ENCODE measurements around the gene CEP85. TPM values are rescaled to one million over a fixed set of nuclear protein-coding genes. Genes with fewer than 3 reads are reported as not detected.
A peak's percentile ranks its signal among the peaks of the same experiment; 100 is the strongest.

CEP85 gene
- total RNA-seq, 1 donor from 2014 or later, result 37.1 TPM

DNA sequence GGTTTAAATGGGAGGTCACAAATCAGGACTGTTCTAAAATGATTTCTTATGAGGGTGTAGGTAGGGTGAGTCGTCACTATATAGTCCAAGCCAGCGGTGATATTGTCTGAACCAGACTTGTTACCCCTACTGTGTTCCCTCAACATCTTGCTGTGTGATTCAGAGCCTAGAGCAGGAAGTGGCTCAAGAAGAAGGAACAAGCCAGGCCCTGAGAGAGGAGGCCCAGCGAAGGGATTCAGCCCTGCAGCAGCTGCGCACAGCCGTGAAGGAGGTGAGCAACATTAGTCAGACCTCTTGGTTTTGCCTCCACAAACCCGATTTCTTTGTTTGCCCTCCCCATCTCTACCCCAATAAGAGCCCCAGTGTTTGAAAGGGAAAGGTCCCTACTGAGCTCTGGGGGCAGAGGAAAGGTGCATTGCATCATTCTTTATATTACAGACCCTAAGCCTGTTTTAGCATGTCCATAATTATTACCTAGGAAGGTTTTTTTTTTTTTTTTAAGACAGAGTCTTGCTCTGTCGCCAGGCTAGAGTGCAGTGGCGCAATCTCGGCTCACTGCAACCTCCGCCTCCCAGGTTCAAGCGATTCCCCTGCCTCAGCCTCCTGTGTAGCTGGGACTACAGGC, 40.9 kb downstream of the CEP85 start:
- DNase-seq (ENCODE audit: low spot score), result no peak
- Mint-ChIP-seq H3K27ac (peak overlapping the region; percentile 70), H3K36me3 (ENCODE audit: low read depth) (peaks cover 42% of the 10 kb centered on the region), H3K9me3 (no peaks in the 10 kb centered on the region), H3K4me1 (ENCODE audit: low read depth) (peaks cover 56% of the 10 kb centered on the region), H3K4me3 (no peak overlapping the region), H3K27me3 (ENCODE audit: insufficient read depth) (no peaks in the 10 kb centered on the region)
- intact Hi-C loops (cut with micrococcal nuclease), result loop anchor here (1.0 to 2.0 kb wide), 3 partner anchors 14 to 116 kb away; no protein-coding TSS in a partner anchor

DNA sequence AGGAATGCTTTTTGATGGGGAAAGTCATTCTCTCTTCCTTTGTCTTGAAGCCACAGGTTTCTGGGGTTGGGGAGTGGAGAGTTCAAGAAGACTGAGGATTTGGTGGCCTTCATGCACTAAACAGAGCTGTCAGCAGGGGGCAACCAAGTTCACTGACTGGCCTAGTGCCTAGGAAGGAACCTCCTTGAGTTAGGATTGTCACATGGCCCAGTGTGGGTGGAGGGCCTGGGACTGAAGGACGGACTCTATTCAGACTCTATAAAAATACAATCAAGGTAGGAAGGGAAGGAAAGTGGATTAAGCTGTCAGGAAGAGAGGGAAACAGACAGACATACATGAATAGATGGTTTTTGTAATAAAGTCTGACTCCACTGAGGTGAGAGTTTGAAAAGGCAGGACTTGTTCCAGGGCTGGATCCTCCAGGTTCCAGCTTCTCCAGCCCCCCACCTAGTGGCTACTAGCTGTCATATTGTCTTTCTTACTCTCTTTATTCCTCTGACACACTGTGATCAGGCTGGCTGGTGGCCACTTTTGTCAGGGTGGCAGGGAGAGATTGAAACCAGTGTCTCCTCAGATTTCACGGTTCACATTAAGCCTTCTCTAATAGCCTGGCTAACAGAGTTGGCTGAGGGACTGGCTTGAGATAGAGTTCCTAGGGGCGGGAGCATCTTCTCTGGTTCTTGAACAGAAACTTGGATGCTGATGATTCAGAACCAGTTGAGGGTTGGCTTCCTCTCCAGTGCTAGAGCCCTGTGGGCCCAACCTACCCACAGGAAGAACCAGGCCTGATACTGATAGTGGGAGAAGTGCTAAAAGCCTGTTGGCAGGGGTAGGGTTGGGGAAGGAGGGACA, 41.8 kb downstream of the CEP85 start:
- peak; percentile 64 for DNase-seq (ENCODE audit: low spot score)
- peak overlapping the region; percentile 74 for H3K4me3 Mint-ChIP-seq
- H3K27ac Mint-ChIP-seq, result peak overlapping the region; percentile 97
- intact Hi-C loops (cut with micrococcal nuclease), result loop anchor here (1.0 to 2.0 kb wide), 10 partner anchors 8 to 165 kb away; partner anchors contain the start of genes CEP85, PDIK1L and UBXN11
- H3K36me3 Mint-ChIP-seq (ENCODE audit: low read depth), result peaks cover 38% of the 10 kb centered on the region
- peaks cover 56% of the 10 kb centered on the region for H3K4me1 Mint-ChIP-seq (ENCODE audit: low read depth)
- H3K27me3 Mint-ChIP-seq (ENCODE audit: insufficient read depth), result no peaks in the 10 kb centered on the region
- no peaks in the 10 kb centered on the region for H3K9me3 Mint-ChIP-seq

DNA sequence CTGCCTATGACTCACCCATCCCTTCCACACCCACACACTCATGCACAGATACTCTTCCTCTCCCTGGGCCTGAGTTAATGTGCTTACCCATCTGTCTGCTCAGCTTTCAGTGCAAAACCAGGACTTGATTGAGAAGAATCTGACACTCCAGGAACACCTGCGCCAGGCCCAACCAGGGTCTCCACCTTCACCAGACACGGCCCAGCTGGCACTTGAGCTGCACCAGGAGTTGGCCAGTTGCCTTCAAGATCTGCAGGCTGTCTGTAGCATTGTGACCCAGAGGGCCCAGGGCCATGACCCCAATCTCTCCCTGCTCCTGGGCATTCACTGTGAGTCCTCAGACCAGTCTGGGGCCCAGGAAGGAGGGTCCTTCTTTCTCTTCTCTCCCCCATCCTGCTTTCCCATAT, 42.4 kb downstream of the CEP85 start:
- Mint-ChIP-seq H3K4me1 (ENCODE audit: low read depth) (peaks cover 63% of the 10 kb centered on the region), H3K4me3 (peak overlapping the region; percentile 43), H3K9me3 (no peaks in the 10 kb centered on the region), H3K27ac (peak overlapping the region; percentile 97), H3K36me3 (ENCODE audit: low read depth) (peaks cover 41% of the 10 kb centered on the region), H3K27me3 (ENCODE audit: insufficient read depth) (no peaks in the 10 kb centered on the region)
- no peak for DNase-seq (ENCODE audit: low spot score)
- intact Hi-C loops (cut with micrococcal nuclease), result loop anchor here (1.0 to 2.0 kb wide), 7 partner anchors 8 to 166 kb away; partner anchors contain the start of genes CEP85, PDIK1L and UBXN11

DNA sequence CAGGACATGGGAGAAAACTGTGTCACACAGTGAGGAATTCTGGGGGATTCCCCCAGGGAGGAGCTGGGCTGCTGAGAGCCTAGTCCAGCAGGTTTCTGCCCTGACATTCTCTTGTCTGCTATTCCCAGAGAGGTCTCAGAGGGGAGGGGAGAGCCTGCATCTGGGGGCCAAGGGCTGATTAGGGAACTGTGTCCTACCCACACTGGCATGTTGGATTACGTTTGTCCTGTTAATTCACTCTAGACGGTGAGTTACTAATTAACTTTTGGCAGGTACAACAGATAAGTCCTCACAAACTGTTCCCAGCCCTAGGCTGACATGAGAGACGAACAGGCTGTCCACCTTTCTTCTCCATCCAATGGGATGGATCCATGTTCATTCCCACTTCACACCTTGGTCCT, 43.3 kb downstream of the CEP85 start:
- H3K4me3 Mint-ChIP-seq, result peak overlapping the region; percentile 43
- intact Hi-C loops (cut with micrococcal nuclease), result loop anchor here (2.0 kb wide), 2 partner anchors 84 to 166 kb away; partner anchors contain the start of gene PDIK1L
- H3K9me3 Mint-ChIP-seq, result no peaks in the 10 kb centered on the region
- peaks cover 67% of the 10 kb centered on the region for H3K4me1 Mint-ChIP-seq (ENCODE audit: low read depth)
- H3K27ac Mint-ChIP-seq, result peak overlapping the region; percentile 97
- DNase-seq (ENCODE audit: low spot score), result no peak
- H3K27me3 Mint-ChIP-seq (ENCODE audit: insufficient read depth), result no peaks in the 10 kb centered on the region
- peaks cover 41% of the 10 kb centered on the region for H3K36me3 Mint-ChIP-seq (ENCODE audit: low read depth)

DNA sequence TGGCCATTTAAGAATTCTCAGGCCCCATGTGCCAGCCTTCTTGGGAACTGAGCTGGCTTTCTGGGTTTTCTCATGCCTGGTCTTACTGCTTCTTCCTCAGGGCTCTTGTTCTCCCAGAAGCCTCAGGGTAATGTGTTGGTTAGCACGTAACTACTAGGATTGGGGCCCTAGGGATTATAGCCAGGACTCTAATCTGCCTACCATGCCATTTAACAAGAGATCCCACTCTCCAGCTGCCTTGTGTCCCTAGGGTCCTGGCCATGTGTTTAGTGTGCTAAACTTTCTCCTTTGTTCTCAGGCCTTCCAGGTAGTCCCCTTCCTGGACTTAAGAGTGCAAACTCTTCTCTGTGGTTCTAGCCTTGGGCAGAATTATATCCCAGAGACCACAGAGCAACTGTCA, 43.7 kb downstream of the CEP85 start:
- H3K4me3 Mint-ChIP-seq, result peak overlapping the region; percentile 92
- no peaks in the 10 kb centered on the region for H3K9me3 Mint-ChIP-seq
- peaks cover 42% of the 10 kb centered on the region for H3K36me3 Mint-ChIP-seq (ENCODE audit: low read depth)
- H3K27me3 Mint-ChIP-seq (ENCODE audit: insufficient read depth), result no peaks in the 10 kb centered on the region
- peaks cover 70% of the 10 kb centered on the region for H3K4me1 Mint-ChIP-seq (ENCODE audit: low read depth)
- DNase-seq (ENCODE audit: low spot score), result no peak
- intact Hi-C loops (cut with micrococcal nuclease), result loop anchor here (2.0 kb wide), 4 partner anchors 83 to 305 kb away; partner anchors contain the start of genes DHDDS and PDIK1L
- peak overlapping the region; percentile 97 for H3K27ac Mint-ChIP-seq

DNA sequence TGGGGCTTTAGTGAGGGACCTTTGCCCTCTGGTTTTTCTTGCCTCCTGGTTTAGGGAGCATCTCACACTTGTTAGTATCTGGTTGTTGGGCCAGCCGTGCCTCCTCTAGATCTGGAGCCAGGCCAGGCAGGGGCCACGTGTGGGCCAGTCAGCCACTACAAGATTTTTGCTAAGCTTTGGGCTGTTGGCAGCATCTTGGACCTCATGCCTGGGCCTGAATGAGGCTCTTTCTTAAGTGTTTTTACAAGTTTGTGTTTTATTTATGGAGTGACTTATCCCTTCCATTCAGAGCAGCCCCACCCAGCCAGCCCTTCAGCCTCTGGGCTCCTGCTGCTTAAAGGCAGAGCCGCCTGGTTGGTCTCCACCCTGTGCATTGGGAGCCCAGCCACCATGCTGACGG, 44.3 kb downstream of the CEP85 start:
- no peaks in the 10 kb centered on the region for H3K9me3 Mint-ChIP-seq
- no peak for DNase-seq (ENCODE audit: low spot score)
- peak overlapping the region; percentile 92 for H3K4me3 Mint-ChIP-seq
- H3K27ac Mint-ChIP-seq, result peak overlapping the region; percentile 86
- H3K36me3 Mint-ChIP-seq (ENCODE audit: low read depth), result peaks cover 45% of the 10 kb centered on the region
- peaks cover 75% of the 10 kb centered on the region for H3K4me1 Mint-ChIP-seq (ENCODE audit: low read depth)
- H3K27me3 Mint-ChIP-seq (ENCODE audit: insufficient read depth), result no peaks in the 10 kb centered on the region
- intact Hi-C loops (cut with micrococcal nuclease), result loop anchor here (2.0 kb wide), 2 partner anchors 154 to 304 kb away; partner anchors contain the start of gene DHDDS

DNA sequence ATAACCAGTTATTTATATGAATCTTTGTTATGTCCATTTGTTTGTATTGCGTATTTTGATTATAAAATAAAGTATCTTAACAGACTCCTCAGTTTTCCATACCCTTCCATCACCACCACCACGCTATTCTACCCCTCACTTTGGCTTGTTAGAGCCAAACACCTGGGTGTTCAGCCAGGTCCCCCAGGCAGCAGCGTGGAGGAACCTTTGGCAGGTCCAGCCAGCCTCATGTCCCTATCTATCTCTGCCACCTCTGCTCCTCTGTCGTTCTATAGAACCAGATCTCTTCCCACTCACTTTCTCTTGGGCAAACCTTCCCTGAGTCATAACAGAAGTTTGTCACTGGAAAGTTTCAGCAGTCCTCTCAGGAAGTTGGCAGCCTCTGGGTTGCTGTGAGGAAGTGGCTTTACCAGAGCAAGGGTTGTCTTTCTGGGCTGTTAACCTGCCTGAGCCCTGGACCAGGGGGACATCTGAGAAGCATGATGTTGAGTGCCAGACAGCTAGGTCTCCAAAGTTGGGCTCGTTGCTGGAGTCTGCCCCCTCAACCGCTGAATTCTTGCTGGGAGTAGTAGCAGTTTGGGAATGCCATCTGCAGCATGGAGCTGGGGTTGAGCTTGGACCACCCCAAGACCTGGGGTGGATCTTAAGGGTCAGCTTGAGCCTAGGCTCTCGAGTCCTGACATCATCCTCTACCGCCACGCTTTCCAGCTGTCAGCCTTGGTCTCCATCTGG, 44.9 kb downstream of the CEP85 start:
- DNase-seq (ENCODE audit: low spot score), result no peak
- H3K27ac Mint-ChIP-seq, result peak overlapping the region; percentile 99
- H3K36me3 Mint-ChIP-seq (ENCODE audit: low read depth), result peaks cover 50% of the 10 kb centered on the region
- no peaks in the 10 kb centered on the region for H3K9me3 Mint-ChIP-seq
- peaks cover 81% of the 10 kb centered on the region for H3K4me1 Mint-ChIP-seq (ENCODE audit: low read depth)
- peak overlapping the region; percentile 92 for H3K4me3 Mint-ChIP-seq
- no peaks in the 10 kb centered on the region for H3K27me3 Mint-ChIP-seq (ENCODE audit: insufficient read depth)
- intact Hi-C loops (cut with micrococcal nuclease), result loop anchor here (2.0 kb wide), 2 partner anchors 154 to 304 kb away; partner anchors contain the start of gene DHDDS

DNA sequence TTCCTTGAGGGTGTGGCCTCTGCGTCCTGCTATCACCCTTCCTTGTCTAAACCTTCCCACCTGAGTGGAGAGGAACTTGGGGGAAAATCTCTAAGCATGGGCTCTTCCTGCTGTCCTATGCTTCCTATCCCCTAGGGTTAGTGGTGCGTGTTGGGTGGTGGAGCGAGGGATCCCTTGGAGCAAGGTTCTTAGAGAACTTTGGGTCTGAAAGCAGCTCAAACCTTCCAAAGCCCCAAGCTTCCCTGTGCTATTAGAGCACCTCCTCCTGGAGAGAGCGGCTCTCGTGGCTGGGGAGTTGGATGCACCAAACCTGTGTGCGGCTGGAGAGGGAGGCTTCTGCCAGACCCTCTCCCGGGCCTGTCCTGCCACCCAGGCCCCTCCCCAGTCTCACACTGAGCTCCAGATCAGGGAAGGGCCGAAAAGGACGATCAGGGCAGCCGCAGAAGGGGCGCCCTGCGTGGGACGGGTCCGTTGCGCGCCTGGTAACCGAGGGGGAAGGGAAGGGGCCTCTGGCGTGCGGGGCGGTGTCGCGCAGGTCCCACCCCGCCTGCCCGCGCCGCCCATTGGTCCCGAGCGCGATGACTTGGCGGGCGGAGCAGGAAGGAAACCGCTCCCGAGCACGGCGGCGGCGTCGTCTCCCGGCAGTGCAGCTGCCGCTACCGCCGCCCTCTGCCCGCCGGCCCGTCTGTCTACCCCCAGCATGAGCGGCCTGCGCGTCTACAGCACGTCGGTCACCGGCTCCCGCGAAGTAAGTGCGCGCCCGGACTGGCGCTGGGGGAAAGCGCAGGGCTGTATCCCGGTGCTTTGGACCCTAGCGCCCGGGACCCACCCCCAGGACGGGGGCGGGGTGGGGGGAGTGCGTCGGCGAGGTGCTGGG, 45.7 kb downstream of the CEP85 start, which contains the start of gene SH3BGRL3:
Gene SH3BGRL3 (plus strand): TSS at position 631 of the 877 bp plus-strand sequence. CDS start 70 bp downstream, at position 701.
- Mint-ChIP-seq H3K36me3 (ENCODE audit: low read depth) (peaks cover 48% of the 10 kb centered on the region), H3K27me3 (ENCODE audit: insufficient read depth) (no peaks in the 10 kb centered on the region), H3K4me3 (peak within 1 kb of the TSS; percentile 92), H3K27ac (peak within 1 kb of the TSS; percentile 99), H3K4me1 (ENCODE audit: low read depth) (peaks cover 78% of the 10 kb centered on the region), H3K9me3 (no peaks in the 10 kb centered on the region)
- intact Hi-C loops (cut with micrococcal nuclease), result loop anchor here (2.0 kb wide), 2 partner anchors 153 to 303 kb away; partner anchors contain the start of gene DHDDS
- DNase-seq (ENCODE audit: low spot score), result peak; percentile 85

DNA sequence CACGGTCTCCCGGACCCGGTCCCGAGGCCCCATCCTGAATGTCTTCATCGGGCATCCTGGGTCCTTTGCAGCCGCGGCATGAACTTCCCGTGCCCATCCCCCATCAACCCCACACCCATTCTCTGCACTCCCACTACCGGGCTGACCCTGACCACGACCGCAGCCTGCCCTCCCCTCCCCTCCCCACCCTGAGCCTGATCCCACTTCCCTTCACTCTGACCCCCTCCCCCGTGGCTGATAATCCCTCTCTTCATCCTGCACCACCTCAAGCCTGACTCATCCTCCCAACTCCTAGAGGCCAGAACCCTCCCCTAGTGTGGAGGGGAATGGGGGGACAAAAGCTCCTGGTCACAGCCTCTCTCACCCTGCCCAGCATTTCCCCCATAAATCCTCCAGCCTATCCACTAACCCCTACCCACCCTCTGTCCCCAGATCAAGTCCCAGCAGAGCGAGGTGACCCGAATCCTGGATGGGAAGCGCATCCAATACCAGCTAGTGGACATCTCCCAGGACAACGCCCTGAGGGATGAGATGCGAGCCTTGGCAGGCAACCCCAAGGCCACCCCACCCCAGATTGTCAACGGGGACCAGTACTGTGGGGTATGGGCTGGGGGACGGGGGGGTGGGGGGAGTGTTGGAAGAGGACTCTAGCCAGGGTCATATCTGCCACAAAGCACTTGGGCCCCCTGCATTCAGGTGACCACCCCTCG, 46.5 kb downstream of the CEP85 start:
- Mint-ChIP-seq H3K36me3 (ENCODE audit: low read depth) (peaks cover 49% of the 10 kb centered on the region), H3K4me3 (peak overlapping the region; percentile 92), H3K9me3 (no peaks in the 10 kb centered on the region), H3K27ac (peak overlapping the region; percentile 90), H3K4me1 (ENCODE audit: low read depth) (peaks cover 78% of the 10 kb centered on the region), H3K27me3 (ENCODE audit: insufficient read depth) (no peaks in the 10 kb centered on the region)
- intact Hi-C loops (cut with micrococcal nuclease), result no loop called here
- DNase-seq (ENCODE audit: low spot score), result no peak

DNA sequence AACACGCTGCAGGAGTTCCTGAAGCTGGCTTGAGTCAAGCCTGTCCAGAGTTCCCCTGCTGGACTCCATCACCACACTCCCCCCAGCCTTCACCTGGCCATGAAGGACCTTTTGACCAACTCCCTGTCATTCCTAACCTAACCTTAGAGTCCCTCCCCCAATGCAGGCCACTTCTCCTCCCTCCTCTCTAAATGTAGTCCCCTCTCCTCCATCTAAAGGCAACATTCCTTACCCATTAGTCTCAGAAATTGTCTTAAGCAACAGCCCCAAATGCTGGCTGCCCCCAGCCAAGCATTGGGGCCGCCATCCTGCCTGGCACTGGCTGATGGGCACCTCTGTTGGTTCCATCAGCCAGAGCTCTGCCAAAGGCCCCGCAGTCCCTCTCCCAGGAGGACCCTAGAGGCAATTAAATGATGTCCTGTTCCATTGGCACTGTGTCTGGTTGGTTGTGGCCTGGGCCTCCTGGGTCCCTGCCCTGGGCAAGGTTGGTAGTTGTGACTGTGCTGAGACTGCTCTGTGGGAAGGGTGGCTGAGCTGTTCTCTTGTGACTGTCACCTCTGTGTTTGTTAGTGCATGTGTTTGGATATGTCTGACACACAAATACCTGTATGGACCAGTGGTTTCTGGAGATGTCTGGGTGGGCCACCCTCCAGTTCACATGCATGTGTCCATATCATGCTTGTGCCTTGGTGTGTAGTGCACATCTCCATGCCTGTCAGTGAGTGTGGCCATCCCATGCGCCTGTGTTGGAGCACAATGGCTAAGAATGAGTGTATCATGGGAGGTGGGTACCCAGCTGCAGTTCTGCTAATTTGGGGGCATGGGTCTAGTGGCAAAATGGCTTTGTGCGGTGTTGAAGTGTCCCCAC, 47.3 kb downstream of the CEP85 start:
- intact Hi-C loops (cut with micrococcal nuclease), result no loop called here
- H3K4me1 Mint-ChIP-seq (ENCODE audit: low read depth), result peaks cover 72% of the 10 kb centered on the region
- DNase-seq (ENCODE audit: low spot score), result no peak
- peak overlapping the region; percentile 87 for H3K27ac Mint-ChIP-seq
- H3K9me3 Mint-ChIP-seq, result no peaks in the 10 kb centered on the region
- peak overlapping the region; percentile 92 for H3K4me3 Mint-ChIP-seq
- peaks cover 48% of the 10 kb centered on the region for H3K36me3 Mint-ChIP-seq (ENCODE audit: low read depth)
- H3K27me3 Mint-ChIP-seq (ENCODE audit: insufficient read depth), result no peaks in the 10 kb centered on the region

All from activated T-helper 1 cell treated with anti-CD3 and anti-CD28 coated beads, Interleukin-12 subunit alpha, Interleukin-12 subunit beta, Interleukin-2, Interleukin-4 antibody, amounts not matched to agents 30 ng/mL and 10 ng/mL and 1 ng/mL, durations not matched to agents 14 hours and 24 hours and 36 hours (primary cell).